Activated CD8-positive, alpha-beta memory T cell treated with anti-CD3 and anti-CD28 coated beads, Interleukin-2, amount 50 U/mL, for 1 hour (primary cell): ENCODE results near the gene PTTG1IP.
"Not testable (repeated sequence)": the region's sequence is repeated elsewhere in the genome, so short reads cannot be mapped to it uniquely, and the experiment has no call there.

Experiments
- DNase-seq: peaks from one replicate; pipeline ENCODE4 v3.0.0-alpha.2; 2020; ENCODE audit errors: extremely low read depth

Gene PTTG1IP, protein sequence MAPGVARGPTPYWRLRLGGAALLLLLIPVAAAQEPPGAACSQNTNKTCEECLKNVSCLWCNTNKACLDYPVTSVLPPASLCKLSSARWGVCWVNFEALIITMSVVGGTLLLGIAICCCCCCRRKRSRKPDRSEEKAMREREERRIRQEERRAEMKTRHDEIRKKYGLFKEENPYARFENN

DNA sequence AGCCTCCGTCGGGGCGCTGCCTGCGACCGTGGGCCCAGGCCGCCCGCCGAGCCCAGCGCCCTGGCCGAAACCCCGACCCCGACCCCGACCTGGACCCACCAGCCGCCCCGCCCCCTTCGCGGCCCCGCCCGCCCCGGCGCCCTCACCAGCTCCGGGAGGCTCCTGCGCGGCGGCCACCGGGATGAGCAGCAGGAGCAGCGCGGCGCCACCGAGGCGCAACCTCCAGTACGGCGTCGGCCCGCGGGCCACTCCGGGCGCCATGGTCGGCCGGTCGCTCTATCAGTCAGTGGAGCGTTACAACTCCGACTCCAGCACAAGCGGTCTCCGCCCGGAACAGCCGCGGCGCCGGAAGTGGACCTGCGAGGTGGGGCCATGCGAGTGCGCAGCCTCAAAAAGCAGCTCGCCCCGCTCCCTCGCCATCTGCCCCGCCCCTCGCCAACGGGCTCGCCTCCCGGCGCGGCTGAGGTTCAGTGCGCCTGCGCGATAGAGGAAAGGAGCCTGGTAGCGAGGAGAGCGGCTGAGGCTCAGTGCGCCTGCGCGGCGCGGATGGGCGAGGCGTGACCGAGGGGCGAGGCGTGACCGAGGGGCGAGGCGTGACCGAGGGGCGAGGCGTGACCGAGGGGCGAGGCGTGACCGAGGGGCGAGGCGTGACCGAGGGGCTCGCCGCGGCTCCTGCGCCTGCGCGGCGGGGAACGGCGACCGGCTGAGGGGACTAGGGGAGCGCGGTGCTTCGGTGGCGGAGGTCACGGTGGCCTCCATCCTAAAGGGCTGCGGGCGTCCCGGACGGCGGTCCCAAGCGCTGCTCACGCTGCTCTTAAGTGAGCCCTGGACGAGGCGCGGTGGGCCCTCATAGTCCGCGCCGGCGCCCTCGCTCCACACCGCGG is at the start of gene PTTG1IP:
TSS of gene PTTG1IP (minus strand) at position 335 of the 884 bp plus-strand sequence. CDS start at position 261, 74 bp downstream.
- peak; percentile 97 for DNase-seq

DNA sequence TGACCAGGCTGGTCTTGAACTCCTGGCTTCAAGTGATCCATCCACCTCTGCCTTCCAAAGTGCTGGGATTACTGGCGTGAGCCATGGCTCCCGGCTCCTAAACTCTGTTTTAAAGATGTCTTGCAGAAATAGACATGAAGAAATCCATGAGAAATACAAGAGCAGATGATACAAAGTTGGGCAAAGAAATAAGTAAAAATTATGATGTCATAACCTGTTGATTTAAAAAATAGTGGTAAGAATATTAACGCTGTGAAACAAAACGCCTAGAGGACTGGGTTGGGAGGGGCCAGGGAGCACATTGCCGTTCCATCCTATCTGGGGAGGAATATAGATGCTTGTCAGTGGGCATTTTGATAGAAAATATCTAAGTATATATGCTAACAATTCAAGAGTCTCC is 48.4 kb upstream of the PTTG1IP start:
- no peak for DNase-seq

DNA sequence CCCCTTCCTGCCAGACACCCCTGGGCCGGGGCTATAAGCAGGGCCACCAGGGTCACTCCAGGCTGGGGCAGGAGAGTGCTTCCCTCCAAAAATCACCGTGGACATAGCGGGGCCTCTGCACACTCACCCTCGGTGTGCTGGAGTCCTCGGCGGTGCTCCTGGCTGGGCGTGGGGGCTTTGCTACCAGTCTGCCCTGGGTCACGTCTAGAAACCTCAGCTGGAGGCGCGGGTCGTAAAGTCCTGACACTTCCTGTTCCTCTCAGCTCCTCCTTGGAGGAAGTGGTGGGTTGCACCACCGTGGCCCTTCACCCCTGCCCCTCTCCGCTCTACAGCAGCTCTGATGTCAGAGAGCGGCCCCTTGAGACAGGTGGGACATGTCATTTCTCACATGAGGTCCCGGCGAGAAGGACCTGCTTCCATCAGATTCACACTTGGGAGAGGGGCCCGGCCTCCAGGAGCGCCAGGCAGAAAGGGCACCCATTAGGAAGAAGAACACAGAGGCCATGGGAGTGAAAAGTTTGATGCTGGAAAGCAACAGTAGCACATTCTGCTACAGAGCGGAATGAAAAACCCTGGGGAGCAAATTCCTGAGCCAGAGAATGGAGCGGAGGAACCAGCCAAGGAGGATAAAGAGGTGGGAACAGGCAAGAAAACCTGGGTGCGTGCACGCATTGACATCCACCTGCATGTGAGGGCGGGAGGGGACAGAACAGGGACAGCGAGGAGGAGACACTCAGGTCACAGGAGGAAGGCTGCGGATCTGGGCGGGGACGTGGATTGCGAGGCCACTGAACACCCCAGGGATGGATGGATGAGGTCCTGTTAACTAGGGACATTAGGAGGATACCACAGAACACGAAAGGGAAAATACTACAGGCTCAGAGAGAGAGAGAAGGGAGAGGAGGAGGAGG is 47.5 kb upstream of the PTTG1IP start, which contains the start of gene ITGB2:
TSS of gene ITGB2 (minus strand) at position 206 of the 911 bp plus-strand sequence. CDS start 10,117 bp downstream, outside the sequence.
- no peak for DNase-seq

DNA sequence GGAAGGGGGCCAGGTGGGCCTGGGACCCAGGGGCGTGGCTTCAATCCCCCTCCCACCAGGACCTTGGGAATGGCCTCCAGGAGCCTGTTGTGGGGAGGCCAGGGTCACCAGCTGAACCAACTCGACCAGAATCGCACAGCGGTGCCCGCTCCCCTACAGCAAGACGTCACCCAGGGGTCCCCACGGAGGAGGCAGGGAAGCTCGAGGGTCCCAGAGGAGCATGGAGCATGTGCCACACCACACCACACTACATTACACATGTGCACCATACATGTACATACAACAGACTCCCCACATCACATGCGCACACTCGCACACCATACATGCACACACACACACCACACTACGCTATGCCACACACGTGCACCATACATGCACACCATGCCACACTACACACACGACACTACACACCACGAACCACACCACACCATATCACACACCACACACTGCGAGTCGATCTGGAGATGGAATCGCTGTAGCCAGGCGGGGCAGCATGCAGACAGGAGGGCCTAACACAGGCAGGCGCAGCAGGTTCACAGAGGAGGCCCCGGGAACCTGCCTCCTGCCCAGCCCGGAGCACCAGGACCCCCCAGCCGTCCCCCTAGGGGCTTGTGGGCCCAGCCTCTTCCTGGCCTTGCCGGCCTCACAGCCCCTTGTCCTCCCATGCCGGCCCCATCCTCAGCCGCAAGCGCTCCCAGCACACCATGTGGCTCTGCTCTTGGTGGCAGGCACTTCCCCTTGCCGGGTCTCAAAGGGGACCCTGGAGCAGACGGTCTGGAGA is 46.6 kb upstream of the PTTG1IP start:
- no peak for DNase-seq

- DNase-seq, result no peak
Observed at GRCh38 chr21:44919111-44919912, 45.8 kb upstream of the PTTG1IP start.

- no peak for DNase-seq
Observed at GRCh38 chr21:44918581-44919033, 45.1 kb upstream of the PTTG1IP start.

- no peak for DNase-seq
Observed at GRCh38 chr21:44918107-44918470, 44.6 kb upstream of the PTTG1IP start.

GRCh38 chr21:44917446-44918106 is 44.1 kb upstream of the PTTG1IP start:
- DNase-seq, result no peak

DNA sequence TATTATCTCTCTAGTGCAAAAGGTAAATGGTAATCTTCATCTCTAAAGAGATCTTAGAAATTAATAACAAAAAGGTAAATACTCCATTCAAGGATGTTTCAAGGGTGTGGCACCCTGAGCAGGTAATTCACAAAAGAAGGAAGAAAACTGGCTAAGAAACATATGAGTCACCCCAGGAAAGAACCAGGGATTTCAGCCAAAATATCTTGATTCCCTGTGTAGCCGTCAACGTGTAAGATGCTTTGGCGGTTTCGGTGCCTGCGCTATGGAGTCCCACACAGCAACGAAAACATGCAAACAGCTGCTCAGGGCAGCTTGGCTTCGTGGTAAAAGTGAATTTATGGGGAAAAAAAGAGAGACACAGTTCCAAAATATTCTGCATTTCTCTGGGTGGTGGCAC is 43.5 kb upstream of the PTTG1IP start:
- no peak for DNase-seq

- DNase-seq, result no peak
Observed at GRCh38 chr21:44914176-44914874, 40.8 kb upstream of the PTTG1IP start.

DNA sequence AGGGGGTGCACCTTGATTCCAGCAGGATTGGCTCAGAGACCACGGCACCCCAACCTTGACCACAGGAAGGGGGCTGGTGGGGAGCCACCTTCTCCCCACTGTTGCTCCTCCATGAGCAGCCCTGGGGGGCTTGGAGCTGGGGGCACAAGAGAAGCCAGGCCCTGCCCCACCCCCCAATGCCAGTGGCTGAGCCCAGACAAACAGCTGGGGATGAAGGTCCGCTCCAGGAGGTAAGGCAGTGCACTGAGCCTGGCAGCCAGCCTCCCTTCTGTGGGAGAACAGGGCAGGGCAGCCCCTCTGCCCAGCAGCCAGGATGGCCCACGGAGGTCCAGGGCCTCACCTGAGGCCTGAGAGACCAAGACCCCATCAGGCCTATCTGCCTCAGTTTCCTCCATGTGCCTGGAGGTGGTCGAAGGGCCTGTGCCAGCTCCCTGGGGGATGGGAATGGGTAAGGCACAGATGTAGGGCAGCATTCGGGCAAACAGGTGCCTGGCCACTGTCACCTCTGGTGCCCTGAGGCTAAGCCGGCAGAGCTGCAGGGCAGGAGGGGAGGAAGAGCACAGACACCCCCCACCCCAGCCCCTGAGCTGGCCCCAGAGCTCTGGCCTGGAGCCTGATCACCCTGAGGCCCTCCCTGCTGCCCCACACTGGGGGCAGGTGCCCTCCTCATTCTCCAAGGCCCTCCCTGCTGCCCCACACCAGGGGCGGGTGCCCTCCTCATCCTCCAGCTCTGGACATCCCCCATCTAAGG is 40.1 kb upstream of the PTTG1IP start:
- no peak for DNase-seq

- DNase-seq, result not testable (repeated sequence)
Observed at GRCh38 chr21:44912506-44913412, 39.3 kb upstream of the PTTG1IP start.

DNA sequence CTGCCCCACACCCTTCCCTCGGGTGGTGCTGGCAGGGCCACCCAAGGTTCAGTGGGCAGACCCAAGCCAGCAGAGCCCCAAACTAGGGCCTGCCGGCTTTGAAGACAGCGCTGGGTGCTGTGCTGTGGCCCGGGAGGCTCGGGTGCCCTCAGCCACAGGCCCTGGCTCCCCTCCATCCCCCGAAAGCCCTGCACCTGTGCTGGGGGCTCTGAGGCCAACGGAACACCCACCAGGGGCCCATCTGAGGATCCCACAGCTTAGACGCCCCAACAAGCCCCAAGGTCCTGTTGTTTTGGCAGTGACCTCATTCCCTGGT is 38.6 kb upstream of the PTTG1IP start:
- no peak for DNase-seq

- DNase-seq, result no peak
Observed at GRCh38 chr21:44911384-44912157, 38.1 kb upstream of the PTTG1IP start.

DNA sequence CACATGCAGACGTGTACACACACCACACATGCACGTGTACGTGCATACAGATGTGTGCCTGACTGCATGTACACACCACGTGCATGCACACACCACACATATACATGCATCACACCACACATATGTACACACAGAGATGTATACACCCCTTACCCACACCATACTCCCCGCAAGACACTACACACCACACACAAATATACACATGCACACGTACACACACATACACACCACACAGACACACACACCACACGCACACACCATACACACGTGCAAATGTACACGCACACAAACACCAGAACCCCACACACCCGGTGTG is 37.5 kb upstream of the PTTG1IP start:
- DNase-seq, result no peak

DNA sequence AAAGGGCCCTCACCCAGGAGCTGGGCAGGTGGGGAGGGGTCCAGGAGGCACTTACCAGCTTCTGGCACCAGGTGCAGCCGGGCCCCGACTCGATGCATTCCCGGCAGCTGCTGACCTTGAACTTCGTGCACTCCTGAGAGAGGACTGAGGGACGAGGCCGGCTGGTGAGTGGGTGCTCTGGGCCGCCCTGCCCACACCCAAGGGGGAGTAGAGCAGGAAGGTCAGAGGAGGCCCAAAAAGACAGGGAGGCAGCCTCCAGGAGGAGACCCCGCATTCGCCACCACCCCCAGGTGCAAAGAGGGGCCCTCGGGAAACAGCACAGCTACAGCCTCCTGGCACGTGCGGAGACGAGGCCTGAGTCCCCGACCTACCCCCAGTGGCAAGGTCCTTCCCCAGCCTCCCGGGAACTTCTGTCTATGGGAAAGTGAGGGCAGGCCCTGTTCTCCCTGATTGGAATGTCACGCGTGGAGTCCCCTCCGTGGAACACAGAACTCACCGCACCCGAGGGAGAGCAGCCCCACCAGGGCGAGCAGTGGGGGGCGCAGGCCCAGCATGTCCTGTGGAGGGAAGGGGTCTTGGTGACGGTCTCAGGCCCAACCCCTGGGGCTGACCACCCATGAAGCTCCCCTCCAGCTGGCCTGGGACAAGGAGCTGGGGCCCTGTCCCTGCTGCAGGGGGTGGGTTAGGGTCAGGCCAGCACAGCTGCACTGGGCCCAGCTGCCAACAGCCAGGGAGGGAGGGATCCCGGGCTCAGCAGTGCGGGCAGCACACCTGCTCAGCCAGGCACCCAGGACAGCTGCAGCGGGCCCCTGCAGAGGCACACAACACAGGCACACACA is 37.0 kb upstream of the PTTG1IP start:
- DNase-seq, result no peak
